Esophagus squamous epithelium (tissue), 4 donors: Measurements from ENCODE around the gene USP8.

Experiments
- POLR2A ChIP-seq, 4 donors: fragments of 450-650 bp; IDR thresholded peaks; one replicate each; pipeline ENCODE4 v1.6.1; 2017; ENCODE audit warnings: antibody characterized with exemption in 4 of 4, mild to moderate bottlenecking in 4 of 4, moderate library complexity in 3 of 4
- TF ChIP-seq, protein P1 (sequence below), 6 experiments: fragments of 450-650 bp in 4 of 6; fragments of 200-600 bp in 2 of 6; sonication (generic) in 2 of 6; IDR thresholded peaks; one replicate each; pipeline ENCODE4 v1.5.1; 2016 to 2019; ENCODE audit warnings: antibody characterized with exemption in 6 of 6, mild to moderate bottlenecking in 4 of 6, moderate library complexity in 4 of 6

DNA sequence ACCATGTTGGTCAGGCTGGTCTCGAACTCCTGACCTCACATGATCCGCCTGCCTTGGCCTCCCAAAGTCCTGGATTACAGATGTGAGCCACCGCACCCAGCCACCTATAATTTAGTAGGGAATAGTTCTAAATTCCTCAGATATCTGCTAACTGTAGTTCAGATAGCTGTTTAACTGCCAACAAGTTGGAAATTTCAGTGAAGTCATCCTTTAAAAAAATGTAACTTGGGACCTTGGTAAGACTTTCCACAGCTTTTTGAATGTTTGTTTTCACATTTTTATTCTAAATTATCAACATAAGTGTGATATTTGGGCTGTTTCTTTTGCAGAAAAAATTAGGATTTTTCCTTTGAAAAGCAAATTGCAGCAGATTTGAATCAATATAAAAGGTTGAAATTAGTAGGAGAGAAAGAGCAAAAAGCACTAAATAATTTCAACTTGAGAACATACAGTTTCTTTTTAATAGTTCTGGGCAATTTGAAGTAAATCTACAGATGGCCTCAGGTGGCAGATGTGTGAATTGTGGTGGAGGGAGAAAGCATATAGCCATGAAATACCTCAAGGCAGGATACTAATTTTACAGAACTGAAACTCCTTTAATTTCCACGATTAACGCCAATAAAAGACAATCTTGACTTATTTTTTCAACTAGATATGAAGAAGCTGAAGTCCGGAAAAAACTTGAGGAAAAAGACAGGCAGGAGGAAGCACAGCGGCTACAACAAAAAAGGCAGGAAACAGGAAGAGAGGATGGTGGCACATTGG is 34.3 kb downstream of the USP8 start:
- TF ChIP-seq, protein P1, sequence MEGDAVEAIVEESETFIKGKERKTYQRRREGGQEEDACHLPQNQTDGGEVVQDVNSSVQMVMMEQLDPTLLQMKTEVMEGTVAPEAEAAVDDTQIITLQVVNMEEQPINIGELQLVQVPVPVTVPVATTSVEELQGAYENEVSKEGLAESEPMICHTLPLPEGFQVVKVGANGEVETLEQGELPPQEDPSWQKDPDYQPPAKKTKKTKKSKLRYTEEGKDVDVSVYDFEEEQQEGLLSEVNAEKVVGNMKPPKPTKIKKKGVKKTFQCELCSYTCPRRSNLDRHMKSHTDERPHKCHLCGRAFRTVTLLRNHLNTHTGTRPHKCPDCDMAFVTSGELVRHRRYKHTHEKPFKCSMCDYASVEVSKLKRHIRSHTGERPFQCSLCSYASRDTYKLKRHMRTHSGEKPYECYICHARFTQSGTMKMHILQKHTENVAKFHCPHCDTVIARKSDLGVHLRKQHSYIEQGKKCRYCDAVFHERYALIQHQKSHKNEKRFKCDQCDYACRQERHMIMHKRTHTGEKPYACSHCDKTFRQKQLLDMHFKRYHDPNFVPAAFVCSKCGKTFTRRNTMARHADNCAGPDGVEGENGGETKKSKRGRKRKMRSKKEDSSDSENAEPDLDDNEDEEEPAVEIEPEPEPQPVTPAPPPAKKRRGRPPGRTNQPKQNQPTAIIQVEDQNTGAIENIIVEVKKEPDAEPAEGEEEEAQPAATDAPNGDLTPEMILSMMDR (IDR thresholded peaks at IDR 0.05) = no peak
- no peak for TF ChIP-seq POLR2A (IDR thresholded peaks at IDR 0.05)
